Renal pelvis (tissue), 4 donors: ENCODE results near the gene TFPT. TPM values are rescaled to one million over a fixed set of nuclear protein-coding genes. Genes with fewer than 3 reads are reported as not detected.
"Not testable (repeated sequence)": the region's sequence is repeated elsewhere in the genome, so short reads cannot be mapped to it uniquely, and the experiment has no call there.

Experiments used
- DNase-seq: peaks from one replicate; pipeline ENCODE4 v3.0.0-alpha.2; 2013
- polyA plus RNA-seq, 3 donors: library from polyadenylated mRNA; unstranded; fragments of 120-200 nt; gene quantifications; one replicate each; pipeline ENCODE4 v1.2.1, GENCODE V29; 2013; ENCODE audit not compliant: insufficient read length in 3 of 3

Gene TFPT
- polyA plus RNA-seq, 3 donors: 18.2 to 22.2 (median 21.9) TPM

DNA sequence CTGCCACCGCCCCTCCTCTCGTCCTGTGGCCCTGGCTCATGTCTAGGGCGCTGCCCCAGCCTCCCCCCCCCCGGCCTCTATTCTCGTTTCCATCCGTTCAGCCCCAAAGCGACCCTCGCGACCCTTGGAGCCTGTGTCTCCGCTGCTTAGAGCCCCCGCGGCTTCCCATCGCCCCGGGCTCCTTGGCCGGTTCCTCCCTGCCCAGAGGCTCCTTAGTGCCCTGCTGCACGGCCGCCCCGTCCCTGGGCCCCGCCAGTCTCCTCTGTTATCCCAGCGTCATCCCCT, 12.9 kb upstream of the TFPT start:
- DNase-seq: no peak

DNA sequence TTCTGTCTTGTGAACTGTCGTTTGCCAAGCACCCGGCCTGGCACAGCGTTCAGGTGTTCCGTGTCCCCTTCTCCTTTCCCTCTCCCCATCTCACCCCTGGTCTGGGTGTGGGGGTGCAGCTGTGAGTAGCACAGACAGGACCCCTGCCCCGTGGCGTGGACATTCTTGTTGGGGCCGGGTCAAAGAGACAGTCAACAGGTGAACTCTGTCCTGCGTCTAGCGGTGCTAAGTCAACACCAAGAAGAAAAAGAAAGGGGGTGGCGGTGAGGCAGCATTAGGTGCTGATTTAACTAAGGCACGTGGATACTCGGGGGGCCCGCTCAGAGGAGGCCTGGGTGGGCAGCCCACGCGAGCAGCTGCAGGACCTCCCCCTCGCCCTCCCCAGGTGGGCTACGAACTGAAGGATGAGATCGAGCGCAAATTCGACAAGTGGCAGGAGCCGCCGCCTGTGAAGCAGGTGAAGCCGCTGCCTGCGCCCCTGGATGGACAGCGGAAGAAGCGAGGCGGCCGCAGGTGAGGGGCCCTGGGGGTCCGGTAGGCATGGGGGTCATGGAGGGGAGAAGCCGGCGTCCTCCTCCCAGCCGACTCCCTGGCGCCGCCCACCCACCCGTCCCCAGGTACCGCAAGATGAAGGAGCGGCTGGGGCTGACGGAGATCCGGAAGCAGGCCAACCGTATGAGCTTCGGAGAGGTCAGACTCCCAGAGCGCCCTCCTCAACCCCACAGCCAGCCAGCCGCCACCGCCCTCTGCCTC, 12.4 kb upstream of the TFPT start:
- no peak for DNase-seq

DNA sequence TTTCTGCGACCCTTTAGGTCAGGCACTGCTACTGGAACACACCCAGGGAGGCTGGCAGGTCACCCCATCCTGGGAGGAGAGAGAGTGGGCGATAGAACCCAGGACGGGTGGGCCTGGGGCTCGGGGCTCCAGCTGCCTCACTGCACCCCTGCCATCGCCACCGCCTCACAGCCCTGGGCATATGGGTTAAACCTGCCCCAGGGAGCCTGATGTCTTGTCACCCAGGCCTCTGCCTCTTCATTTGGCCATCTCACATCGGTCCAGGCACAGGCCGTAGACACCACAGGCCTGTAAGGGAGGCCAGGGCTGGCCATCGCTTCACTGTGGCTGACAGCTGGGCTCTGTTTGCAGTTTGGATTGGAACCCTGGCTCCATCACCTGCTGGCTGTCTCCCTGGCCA, 10.3 kb upstream of the TFPT start:
- no peak for DNase-seq

DNA sequence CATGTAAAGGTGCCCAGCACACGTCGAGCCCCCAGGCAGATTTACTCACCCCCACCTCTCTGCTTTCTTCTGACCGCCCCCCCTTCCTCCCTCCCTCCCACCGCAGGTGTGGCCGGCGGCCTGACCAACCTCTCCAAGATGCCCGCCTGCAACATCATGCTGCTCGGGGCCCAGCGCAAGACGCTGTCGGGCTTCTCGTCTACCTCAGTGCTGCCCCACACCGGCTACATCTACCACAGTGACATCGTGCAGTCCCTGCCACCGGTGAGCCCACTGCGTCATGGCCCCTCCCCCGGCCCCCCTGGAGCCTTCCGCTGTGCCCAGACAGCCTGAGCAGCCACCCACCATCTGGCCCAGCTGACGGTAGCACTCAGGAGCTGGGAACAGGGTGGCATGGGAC, 8.9 kb upstream of the TFPT start:
- DNase-seq: no peak

DNA sequence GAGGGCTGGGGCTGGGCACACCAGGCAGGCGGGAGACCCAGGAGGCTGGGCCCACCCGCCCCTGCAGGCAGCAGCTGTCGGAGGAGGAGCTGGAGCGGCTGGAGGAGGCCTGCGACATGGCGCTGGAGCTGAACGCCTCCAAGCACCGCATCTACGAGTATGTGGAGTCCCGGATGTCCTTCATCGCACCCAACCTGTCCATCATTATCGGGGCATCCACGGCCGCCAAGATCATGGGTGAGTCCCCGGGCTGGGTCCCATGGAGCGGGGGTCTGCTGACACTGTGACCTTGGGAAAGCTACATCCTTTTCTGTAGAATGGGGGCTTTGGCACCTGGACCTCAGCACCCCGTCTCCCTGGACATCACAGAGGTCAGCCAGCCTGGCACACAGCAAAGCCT, 8.2 kb upstream of the TFPT start:
- DNase-seq: no peak

DNA sequence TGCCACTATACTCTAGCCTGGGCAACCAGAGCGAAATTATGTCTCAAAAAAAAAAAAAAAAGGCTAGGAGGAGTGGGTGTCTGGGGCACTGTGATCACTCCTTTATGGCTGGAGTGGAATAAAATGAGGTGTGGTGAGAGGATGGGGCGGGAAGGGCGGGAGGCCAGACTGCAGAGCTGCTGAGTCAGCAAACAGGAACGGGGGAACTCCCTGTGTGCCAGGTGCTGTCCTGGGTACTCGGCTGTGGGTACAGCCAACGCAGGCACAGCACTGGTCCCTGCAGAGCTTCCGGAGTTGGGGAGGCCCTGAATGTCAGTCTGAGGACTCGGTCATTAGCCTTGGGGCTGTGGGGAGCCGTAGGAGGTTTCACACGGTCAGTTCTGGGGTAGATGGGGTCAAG, 5.8 kb upstream of the TFPT start:
- DNase-seq: no peak

DNA sequence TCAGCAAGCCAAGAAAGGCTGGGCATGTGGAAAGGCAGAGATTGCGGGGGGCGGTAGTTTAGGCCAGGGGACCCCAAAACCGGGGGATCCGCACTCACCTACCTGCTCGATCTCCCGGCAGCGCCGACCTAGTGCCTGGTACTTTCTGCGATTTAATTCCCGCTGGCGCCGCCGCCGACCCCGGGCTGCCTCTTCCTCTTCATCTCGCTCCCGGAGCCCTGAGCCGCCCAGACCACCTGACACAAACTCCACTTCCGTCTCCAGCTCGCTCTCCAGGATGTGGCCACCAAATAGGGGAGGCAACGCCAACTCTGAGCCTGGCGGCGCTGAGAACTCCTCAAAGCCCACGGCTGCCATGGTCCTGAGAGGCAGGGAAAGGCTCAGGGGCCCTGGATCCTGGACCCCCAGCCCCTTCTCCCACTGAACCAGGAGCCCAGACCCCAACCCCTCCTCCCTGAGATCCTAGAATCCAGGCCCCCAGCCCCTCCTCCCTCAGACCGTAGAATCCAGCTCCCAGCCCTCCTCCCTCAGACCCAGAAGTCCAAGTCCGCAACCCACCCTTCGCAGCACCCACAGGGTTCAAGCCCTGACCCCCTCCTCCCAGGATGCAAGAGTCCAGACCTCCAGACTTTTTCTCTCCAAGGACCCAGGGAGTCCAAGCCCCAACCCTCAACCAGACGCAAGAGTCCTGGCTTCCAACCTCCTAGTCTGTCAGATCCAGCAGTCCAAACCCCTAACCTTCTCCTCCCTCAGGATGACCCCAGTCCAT, 933 bp downstream of the TFPT start:
- DNase-seq: no peak

DNA sequence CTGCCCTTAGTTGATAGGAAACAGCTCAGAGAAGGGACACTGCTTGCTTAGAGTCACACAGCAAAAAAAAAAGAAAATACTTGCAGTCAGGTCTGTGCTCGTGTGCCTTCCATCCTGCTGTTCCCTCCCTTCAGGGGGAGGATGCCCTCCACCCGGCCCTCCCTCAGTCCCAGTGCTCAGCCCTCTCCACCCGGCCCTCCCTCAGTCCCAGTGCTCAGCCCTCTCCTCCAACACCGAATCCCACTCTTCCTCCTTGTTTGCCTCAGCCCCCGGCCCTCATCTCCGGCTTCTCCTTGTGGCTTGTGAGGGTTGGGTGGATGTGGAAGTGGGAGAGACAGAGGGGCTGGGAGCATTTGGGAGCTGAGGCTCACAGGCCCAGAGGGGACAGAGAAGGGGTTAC, 5.8 kb downstream of the TFPT start:
- no peak for DNase-seq

DNA sequence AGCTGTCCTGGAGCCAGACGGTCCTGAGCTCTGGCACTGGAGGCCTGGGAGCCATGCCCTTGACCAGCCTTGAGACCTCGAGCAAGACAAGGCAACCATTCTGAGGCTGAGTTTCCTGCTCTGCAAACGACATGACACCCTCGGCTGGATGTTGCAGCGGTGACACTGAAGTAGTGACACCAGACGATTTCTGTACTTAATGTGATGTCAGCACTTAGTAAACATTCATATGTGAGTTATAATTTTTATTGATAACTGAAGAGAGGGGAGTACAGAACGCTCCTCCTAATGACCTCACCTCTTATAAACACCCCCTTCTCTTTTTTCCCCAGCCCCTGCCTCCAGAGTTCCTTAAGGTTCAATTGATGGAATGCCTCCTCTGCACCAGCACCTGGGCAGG, 7.0 kb downstream of the TFPT start:
- DNase-seq: no peak

DNA sequence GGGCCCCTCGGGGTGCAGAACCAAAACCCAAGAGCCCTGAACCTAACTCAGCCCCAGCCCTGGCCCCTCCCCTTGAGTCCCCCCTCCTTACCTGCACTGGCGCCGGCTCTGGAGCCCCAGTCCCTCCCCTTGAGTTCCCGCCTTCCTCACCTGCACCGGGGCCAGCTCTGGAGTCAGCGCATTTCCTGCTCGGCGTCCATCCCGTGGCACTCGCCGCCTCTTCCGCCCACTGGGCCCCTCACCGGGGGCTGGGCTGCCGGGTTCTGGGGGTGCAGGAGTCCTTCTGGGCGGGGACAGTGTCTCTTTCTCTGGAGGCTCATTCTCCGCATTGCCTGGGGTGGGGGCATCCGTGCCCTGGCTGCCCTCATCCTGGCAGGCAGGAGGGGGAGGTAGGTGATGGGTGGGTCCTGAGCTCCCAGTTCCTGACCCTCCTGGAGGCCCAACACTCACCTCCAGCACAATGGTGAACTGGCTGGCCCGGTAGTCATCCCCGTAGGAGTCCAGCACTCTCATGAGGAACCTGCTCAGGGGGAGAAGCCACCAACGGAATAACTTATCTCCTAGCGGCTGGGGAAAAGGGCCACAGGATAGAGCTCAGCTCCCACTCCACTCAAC, 7.5 kb downstream of the TFPT start:
- no peak for DNase-seq

DNA sequence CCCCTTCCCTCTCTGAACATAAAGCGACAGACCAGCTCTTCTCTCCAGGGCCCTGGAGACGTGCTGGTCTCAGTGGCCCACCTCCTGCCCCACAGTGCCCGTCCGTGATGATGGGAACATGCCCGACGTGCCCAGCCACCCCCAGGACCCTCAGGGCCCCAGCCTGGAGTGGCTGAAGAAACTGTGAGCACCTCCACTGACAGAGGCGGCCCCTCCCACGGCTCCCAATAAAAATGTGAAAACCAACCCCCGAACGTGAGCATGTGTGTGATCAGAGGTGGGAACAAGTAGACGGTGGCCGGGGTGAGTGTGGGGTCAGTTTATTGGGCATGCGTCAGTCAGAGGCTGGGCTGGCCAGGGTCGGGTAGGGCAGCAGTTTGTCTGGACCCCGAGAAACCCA, 8.7 kb downstream of the TFPT start:
- DNase-seq: no peak

DNA sequence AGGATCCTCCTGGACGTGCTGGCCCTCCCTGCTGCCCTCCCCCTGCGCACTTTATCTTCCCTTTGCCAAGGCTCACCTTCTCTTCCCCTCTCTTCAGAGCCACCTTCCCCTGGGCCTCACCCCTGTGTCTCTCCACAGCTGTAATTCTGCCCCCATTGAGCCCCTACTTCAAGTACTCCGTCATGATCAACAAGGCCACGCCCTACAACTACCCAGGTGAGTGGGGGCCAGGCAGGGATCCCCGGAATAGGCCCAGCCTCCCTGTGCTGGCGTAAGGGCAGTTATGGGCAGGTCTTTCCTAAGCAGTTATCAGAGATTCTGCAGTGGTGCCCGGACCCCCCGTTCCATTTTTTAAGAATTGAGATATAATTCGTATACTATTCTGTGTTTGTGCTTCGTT, 9.7 kb downstream of the TFPT start:
- no peak for DNase-seq

DNA sequence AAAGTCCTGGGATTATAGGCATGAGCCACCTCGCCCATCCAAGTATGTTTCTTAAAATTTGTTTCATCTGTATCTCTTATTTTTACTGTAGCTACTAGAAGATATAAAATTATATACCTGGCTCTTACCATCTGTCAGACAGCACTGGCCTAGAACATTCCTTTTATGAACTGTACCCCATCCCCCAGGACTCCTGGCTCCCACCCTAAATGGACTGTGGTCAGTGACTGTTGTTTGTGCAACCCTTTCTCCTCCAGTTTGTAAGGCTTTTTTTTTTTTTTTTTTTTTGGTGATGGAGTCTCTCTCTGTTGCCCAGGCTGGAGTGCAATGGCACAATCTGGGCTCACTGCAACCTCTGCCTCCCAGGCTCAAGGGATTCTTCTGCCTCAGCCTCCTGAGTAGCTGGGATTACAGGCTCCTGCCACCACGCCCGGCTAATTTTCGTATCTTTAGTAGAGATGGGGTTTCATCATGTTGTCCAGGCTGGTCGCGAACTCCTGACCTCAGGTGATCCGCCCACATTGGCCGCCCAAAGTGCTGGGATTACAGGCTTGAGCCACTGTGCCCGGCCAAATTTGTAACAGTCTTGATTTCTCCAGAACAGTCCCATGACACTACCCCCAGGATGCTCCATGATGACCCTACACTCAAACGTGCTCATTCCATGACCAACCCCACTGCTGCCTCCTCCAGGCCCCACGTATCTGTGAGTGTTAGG, 10.3 kb downstream of the TFPT start:
- no peak for DNase-seq

DNA sequence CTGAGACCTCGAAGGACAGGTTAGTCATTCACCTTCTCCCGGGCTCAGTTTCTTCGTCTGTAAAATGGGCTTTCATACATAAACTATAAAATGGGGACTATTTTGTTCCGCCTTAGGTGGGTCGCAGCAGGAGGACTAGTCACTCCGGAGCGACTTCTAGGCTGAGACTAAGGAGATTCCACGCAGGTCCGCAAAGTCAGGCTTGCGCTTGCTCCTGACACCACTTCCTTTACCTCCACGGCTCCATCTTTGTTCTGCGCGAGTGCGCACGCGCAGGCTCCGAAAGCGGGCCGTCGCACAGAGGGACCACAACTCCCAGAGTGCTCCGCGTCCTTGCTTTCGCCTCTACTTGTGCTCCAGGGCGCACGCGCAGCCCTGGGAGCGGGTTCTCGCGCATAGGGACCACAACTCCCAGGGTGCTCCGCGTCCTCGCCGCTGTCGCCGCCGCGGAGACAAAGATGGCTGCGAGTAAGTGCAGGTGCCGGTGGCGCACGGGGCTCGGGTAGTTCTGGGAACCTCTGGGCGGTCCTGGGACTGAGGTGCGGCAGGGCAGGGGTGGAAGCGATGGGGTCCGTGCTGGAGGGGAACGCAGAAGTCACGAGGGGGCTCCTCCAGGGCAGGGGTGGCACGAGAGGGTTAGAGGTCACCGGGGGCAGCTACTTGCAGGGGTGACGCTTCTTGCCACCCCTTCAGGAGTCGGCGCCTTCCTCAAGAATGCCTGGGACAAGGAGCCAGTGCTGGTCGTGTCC, 12.9 kb downstream of the TFPT start, which contains the start of gene NDUFA3:
Gene NDUFA3, plus strand, starts transcription at position 435 of the 749 bp plus-strand sequence. Its CDS starts 24 bp downstream, at position 459.
- DNase-seq: peak; percentile 98

DNA sequence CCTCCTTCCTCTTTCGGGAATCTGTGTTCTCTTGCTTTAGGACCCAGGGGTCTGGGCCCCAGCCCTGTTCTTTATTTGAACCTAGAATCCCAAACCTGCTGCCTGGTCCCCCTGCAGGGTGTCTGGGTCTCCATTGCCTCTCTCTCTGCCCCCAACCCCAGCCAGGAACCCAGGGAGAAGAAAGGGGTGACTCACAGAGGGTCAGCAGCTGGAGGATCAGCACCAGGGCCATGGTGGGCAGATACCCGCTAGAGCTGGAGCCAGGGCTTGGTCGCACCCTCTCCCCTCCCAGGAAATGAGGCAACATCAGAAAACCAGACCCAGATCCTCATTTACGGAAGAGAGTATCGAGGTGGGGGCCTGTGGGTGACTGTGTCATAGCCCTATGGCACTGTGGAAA, 14.9 kb downstream of the TFPT start, which contains the start of gene OSCAR:
Gene OSCAR, minus strand, starts transcription at position 243 of the 400 bp plus-strand sequence. Its CDS starts 11 bp downstream, at position 232.
- no peak for DNase-seq

DNA sequence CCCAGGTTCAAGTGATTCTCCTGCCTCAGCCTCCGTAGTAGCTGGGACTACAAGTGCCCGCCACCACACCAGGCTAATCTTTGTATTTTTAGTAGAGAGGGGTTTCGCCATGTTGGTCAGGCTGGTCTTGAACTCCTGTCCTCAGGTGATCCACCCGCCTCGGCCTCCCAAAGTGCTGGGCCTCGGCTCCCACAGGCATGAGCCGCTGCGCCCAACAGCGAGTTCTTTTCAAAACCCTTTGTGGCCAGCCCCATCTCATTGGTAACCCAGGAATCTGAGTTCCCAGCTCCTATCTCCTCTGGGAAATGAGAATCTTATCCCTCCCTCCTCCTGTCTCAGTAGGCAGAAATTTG, 15.6 kb downstream of the TFPT start:
- not testable (repeated sequence) for DNase-seq

DNA sequence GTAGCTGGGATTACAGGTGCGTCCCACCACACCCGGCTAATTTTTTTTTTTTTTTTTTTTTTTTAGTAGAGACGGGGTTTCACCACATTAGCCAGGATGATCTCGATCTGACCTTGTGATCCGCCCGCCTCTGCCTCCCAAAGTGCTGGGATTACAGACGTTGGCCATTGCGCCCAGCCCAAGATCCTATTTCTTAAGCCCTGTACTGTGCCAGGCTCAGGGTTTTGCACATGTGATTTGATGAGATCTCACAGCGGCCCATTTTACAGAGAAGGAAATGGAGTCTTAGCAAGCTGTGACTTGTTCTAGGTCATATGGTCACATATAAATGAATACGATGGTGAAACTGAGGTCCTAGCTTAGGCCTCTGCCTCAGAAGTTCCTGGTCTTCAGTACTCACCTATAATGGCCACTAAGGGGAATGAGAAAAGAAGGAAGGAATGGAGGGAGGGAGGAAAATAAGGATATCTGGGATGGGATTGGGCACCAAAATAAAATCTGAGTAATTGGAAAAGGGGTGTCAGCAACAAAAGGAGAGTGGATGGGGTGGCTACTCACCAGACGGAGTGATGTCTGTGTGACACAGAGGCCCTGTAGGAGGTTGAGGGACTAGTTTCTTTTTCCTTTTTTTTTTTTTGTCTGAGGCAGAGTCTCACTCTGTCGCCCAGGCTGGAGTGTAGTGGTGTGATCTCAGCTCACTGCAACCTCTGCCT, 16.1 kb downstream of the TFPT start:
- DNase-seq: no peak

DNA sequence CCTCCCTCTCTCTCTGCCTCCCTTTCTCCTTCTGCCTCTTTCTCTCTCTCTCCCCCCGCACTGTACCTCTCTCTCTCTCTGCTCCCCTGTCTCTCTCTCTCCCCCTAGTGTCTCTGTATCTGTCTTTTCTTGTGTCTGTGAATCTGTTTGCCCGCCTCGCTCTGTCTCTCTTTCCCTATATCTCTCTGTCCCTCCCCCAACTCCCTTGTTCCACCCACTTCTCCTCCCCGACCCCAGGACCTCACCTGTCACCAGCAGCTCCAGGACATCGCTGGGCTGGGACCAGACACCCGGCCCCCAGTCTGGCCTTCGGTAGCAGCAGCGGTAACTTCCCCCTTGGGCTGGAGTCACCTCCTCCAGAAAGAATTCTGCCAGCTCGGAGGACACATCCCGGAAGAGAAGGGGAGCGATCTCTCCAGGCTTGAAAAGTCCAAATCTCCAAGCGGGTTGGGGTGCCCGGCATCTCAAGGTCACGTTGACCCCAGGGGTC, 18.8 kb downstream of the TFPT start:
- DNase-seq: no peak

DNA sequence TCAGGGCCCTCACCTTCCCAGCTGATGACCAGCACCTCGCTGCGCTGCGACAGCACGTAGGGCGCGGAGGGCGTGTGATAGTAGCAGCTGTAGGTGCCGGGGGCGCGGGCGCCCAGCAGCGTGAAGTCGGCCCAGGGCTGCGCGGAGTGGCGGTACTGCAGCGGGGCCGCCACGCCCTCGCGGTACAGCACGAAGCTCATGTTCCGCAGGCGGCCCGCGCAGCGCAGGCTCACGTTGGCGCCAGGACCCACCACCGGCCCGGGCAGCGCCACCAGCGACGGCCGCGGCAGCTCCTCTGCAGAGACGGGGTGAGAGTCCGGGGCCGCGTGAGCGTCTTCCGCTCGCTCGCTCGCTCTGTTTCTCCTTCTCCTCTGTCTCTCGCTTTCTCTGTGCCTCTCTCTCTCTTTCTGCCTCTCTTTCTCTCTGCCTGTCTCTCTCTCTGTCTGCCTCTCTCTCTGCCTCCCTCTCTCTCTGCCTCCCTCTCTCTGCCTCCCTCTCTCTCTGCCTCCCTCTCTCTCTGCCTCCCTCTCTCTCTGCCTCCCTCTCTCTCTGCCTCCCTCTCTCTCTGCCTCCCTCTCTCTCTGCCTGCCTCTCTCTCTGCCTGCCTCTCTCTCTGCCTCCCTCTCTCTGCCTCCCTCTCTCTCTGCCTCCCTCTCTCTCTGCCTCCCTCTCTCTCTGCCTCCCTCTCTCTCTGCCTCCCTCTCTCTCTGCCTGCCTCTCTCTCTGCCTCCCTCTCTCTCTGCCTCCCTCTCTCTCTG, 19.4 kb downstream of the TFPT start:
- DNase-seq: not testable (repeated sequence)
